Skeletal muscle cell (primary cell): ENCODE results near the gene AKAP10.
"Not testable (repeated sequence)": the region's sequence is repeated elsewhere in the genome, so short reads cannot be mapped to it uniquely, and the experiment has no call there.

Source experiments
- DNase-seq: peaks from one replicate; pipeline ENCODE4 v3.0.0-alpha.2; 2010; ENCODE audit warnings: low read depth
- H3K4me3 ChIP-seq: 2 replicates; pipeline ENCODE4 v1.5.1; 2011; ENCODE audit warnings: low read depth, mild to moderate bottlenecking, control low read depth, low read length, moderate library complexity

Gene AKAP10

GRCh38 chr17:19877364-19877945 lies 100.2 kb downstream of the AKAP10 start:
- no peak overlapping the region for H3K4me3 ChIP-seq
- DNase-seq: no peak

GRCh38 chr17:19876529-19877161 lies 101.0 kb downstream of the AKAP10 start:
- no peak for DNase-seq

GRCh38 chr17:19874256-19874655 lies 103.4 kb downstream of the AKAP10 start:
- no peak overlapping the region for H3K4me3 ChIP-seq
- DNase-seq: no peak

More at GRCh38 chr17:19876529-19877161, 101.0 kb downstream of the AKAP10 start:
- H3K4me3 ChIP-seq: no peak overlapping the region

- H3K4me3 ChIP-seq: no peak overlapping the region
- DNase-seq: no peak
Measured at GRCh38 chr17:19873346-19873745, 104.3 kb downstream of the AKAP10 start.

- H3K4me3 ChIP-seq: peak overlapping the region; percentile 83
- DNase-seq: no peak
Measured at GRCh38 chr17:19868079-19868395, 109.6 kb downstream of the AKAP10 start.

GRCh38 chr17:19867329-19868078 lies 110.1 kb downstream of the AKAP10 start, which contains the start of gene ULK2:
Gene ULK2, minus strand, starts transcription at chr17:19867936. Its CDS starts 519 bp downstream, at chr17:19867417.
- peak; percentile 45 for DNase-seq
- peak within 1 kb of the TSS; percentile 83 for H3K4me3 ChIP-seq

GRCh38 chr17:19867079-19867328 lies 110.6 kb downstream of the AKAP10 start:
- DNase-seq: peak; percentile 17
- H3K4me3 ChIP-seq: peak overlapping the region; percentile 83

GRCh38 chr17:19865021-19865420 lies 112.6 kb downstream of the AKAP10 start:
- H3K4me3 ChIP-seq: no peak overlapping the region
- DNase-seq: no peak

GRCh38 chr17:19860647-19861177 lies 116.9 kb downstream of the AKAP10 start:
- H3K4me3 ChIP-seq: not testable (repeated sequence)

GRCh38 chr17:19857640-19858039 lies 120.0 kb downstream of the AKAP10 start:
- DNase-seq: no peak
- no peak overlapping the region for H3K4me3 ChIP-seq

More at GRCh38 chr17:19860647-19861177, 116.9 kb downstream of the AKAP10 start:
- DNase-seq: not testable (repeated sequence)
